DMS114 treated with DMSO at 0.1 percent for 48 hours (cell line): ENCODE results near the gene MYOM1.
"Not testable (repeated sequence)": the region's sequence is repeated elsewhere in the genome, so short reads cannot be mapped to it uniquely, and the experiment has no call there.

ENCODE experiments used
- DNase-seq: peaks from one replicate; lab custom pipeline; 2025; ENCODE audit not compliant: unreplicated experiment; lab: John Stamatoyannopoulos, UW

Gene MYOM1

DNA sequence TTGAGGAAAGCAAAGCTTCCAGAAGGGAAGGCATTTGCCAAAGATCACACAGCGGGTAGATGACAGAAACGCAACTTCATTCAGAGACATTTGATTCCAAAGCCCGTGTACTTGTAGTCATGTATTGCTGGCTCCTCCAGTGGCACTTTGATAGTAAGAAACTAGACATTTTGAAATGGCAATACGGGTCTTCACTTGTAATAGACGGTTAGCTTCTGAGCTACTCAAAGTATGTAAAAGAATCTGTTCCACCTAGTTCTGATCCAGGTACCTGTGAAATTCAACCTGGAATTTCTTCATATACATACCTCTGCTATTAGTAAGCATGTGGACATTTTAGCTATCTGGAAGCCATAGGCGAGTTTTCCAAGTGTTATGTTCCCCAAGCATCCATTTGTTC is 1.7 kb upstream of the MYOM1 start:
- DNase-seq: no peak

- DNase-seq: not testable (repeated sequence)
These were observed 1.1 kb upstream of the MYOM1 start for GRCh38 chr18:3220868-3221267.

DNA sequence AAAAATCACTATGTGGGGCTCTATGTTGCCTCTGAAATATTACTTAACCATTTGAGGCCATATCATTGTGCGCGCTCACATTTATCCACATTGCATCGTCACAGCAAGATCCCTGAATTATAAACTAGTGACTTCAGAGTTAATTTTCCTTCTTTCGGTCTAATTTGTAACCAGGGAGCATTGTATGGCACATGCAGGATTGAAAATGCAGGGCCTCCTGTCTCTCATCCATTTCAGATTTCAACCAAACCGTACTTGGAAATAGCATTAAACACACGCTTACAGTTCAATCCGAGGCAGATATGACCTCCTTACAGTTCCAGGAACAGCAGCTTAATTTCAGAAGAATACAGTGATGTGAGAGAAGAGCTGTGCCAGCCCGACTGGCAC is 532 bp downstream of the MYOM1 start:
- no peak for DNase-seq

DNA sequence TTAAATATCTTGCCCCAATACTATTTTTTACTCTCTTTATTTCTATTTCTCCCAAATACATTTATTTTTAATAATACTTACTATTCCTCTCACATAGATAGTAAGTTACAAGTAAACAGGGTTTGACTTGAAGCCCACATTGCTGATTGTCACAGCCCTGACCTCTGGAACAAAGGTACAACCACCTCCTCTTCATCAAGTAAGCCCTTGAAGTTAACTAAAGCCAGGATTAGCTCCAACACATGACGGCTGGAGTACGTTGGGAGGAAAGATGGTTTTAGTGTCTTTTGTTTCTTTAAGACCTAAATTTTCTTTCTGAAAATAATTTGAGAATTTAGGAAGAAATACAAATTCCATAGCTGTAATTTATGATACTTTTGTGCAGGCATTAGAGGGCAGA is 949 bp downstream of the MYOM1 start:
- no peak for DNase-seq

- no peak for DNase-seq
These were observed 1.7 kb downstream of the MYOM1 start for GRCh38 chr18:3217948-3218647.

DNA sequence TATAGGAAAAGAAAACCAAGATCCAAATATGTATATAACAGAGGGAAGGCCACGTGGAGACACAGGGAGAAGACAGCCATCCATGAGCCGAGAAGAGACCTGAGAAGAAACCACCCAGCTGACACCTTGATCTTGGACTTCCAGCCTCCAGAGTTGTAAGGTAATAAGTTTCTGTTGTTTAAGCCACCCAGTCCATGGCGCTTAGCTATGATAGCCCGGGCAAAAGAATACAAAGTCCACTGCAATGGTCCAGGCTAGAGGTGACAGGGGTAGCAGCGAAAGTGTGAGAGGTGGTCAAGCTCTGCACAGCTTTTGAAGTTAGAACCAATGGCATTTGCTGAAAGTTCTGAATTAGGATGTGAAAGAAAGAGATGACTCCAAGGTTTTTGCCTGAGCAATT is 2.8 kb downstream of the MYOM1 start:
- no peak for DNase-seq

DNA sequence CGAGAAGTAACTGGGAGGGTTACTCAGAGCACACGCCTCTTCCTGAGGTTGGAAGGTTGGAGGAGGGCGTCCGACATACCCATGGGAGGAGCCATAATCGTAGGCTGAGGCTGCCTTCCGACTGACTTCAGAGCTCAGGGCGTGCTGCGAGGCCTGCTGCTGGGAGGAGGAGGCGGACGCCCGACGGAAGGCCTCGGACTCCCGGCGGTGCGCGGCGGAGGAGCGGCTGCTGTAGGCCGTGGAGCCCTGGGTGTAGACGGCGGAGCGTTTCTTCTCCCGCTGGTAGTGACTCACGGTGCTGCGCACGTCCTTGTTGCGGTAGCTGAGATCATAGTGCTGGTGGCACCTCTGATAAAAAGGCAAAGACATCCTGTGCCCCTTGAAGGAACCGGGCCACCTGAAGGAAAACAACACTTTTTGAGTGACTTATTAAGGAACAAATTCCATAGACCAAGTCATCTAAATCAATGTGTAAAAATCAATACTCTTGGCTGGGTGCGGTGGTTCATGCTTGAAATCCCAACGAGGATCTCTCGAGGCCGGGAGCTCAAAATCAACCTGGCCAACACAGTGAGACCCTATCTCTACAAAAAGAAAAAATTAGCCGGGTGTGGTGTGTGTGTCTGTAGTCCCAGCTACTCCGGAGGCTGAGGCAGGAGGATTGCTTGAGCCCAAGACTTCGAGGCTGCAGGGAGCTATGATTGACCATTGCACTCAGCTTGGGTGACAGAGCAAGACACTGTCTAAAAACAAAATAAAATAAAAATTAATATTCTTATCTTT is 4.7 kb downstream of the MYOM1 start:
- no peak for DNase-seq

GRCh38 chr18:3213300-3214059 is 6.3 kb downstream of the MYOM1 start:
- DNase-seq: no peak

- no peak for DNase-seq
These were observed 7.1 kb downstream of the MYOM1 start for GRCh38 chr18:3212657-3213056.

DNA sequence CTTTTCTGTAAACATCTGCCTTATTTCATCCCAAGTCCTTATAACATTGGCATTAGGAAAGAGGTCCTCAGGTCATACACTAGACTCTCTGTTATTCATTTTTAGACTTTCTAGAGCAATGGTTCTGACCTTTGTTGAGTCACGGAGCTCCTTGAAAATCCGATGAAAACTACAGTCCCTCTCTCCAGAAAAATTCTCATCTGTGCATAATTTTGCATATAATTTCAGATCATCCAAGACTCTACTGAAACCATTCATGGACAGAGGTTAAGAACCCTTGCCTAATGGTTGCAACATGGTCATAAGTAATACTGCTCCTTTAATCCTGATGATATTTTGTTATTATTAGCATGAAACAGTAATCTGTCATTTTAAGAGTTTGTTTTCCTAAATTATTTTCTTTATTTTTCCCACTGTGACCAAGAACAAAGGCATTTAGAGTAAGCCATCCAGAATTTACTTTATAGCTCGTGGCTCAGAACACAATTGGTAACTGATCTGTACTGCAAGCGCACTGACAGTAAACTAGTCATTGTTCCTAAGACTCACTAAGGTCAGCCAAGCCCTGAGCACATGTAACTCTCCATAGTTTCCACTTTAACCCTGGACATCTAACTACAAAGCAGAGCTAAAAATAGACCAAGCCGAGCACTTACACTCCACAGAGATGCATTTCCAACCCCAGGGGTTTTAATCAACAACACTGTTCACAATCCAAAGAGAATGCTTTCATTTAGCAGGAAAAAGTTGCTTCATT is 8.4 kb downstream of the MYOM1 start:
- DNase-seq: no peak

DNA sequence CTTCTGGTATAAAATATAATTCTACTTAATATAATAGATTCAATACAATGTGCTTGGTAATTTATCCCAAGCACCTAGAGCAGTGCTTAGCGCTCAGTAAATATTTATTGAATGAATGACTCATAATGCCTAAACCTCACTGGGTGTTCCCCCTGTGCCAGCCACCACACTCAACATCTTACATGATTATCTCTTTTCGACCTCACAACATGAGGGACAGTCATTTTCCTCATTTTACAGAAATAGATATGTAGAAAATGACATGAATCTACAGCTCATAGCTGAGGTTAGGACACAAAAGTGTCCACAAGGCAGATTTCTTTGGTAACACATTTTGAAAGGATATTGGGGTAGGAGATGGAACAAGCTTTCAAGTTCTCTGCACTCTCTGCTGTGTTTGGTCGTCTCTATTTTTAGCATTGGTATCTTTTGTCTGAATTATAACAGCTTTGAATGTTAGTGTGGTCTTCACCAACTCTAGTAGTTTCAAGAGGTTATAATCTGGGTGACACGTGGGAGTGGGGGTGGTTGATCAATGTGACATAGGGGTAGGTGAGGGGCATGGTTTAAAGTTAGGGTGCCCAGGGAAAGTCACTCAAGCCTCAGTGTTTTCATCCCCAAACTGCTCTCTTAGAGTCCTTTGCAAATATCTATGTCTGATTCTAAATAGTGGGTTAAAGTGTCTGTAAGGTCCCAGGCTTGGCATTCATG is 9.8 kb downstream of the MYOM1 start:
- DNase-seq: no peak

DNA sequence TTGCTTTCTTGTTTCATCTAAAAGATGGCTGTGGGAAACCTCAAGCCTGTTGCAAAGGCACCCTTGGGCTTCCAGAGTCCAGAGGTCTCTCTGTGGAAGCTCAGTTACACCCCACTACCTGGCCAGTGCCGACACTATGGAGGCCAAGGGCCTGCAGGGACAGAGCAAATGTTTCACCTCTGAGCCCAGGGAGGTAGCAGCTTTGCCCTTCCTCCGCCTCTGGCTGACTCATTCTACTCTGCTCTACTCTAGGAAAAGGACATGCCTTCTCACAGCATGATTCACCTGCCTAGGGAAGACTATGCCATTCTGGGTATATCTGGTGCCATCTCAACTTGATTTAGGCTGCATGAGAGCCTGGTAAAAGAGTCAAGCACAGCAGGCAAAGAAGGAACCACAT is 12.2 kb downstream of the MYOM1 start:
- DNase-seq: no peak

DNA sequence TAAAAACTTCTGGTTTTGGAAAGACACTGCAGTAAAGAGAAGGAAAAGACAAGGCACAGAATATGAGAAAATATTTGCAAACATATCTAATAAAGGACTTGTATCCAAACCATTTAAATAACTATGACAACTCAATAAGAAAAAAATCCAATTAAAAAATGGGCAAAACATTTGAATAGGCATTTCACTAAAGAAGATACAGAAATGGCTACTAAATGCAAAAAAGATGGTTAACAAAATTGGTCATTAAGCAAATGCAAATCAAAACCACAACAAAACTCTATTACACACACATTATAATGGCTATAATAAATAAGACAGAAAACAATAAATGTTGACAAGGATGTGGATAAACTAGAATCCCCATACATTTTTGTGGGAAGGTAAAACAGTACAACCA is 14.5 kb downstream of the MYOM1 start:
- no peak for DNase-seq

- DNase-seq: no peak
These were observed 19.7 kb downstream of the MYOM1 start for GRCh38 chr18:3199942-3200645.

DNA sequence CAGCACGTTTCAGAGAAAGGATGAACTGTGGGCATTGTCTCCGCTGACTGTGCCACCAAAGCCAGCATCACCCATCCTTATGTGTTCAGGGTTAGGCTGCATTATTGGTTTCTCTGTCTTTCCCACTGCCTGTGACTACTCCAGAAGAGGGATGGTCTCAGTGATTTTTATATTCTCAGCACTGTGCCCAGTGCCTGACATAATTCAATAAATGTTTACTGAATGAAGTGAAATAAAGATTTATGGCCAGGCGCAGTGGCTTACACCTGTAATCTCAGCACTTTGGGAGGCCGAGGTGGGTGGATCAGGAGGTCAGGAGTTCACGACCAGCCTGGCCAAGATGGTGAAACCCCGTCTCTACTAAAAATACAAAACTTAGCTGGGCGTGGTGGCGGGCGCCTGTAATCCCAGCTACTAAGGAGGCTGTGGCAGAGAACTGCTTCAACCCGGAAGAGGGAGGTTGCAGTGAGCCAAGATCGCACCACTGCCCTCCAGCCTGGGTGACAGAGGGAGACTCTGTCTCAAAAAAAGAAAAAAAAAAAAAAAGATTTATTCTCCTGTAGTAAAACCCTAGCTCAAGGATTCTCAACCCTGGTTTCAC is 21.4 kb downstream of the MYOM1 start:
- not testable (repeated sequence) for DNase-seq

GRCh38 chr18:3194947-3195612 is 24.7 kb downstream of the MYOM1 start:
- no peak for DNase-seq

GRCh38 chr18:3193331-3193730 is 26.4 kb downstream of the MYOM1 start:
- DNase-seq: no peak

GRCh38 chr18:3192752-3193151 is 27.0 kb downstream of the MYOM1 start:
- no peak for DNase-seq

DNA sequence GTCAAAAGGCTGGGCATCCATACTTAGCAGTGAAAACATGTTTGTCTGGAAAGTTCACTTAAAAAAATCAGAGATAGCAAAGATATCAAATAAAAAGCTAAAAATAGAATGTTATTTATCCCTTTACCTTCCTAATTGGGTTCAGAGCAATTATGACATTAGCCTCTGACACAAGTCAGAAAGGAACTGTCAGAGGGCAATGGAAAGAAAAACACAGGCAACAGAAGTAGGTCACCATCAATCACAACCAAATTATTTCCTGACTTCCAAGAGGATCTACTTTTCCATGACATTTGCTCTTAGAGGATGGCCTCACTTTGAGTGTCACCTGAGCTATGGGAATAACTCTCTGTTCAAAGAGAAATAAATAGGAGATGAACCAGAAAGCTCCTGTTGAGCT is 27.5 kb downstream of the MYOM1 start:
- DNase-seq: no peak
